GM12878 (cell line): ENCODE measurements around the gene METTL17. TPM values are rescaled to one million over a fixed set of nuclear protein-coding genes. Genes with fewer than 3 reads are reported as not detected.

Experiments
- ATAC-seq: fragments of 200-7000 bp; cut with Tn5 transposase; 3 replicates; pipeline ENCODE4 v1.9.1; 2020; ENCODE audit warnings: mild to moderate bottlenecking, moderate library complexity
- BruUV-seq: library from RNA; stranded (reverse); fragments of 400-500 nt; replicated peaks from 2 replicates; lab custom pipeline; 2021; lab: Mats Ljungman, UMichigan
- CTCF ChIA-PET: fragments of 300-600 bp; sonication (Branson Sonifier 250); formaldehyde crosslinking; extraction: SDS; loops from one replicate; lab custom pipeline; 2021; ENCODE audit warnings: inconsistent platforms; lab: Yijun Ruan, JAX
- POLR2A ChIA-PET: fragments of 350-600 bp; formaldehyde crosslinking; extraction: SDS; loops from one replicate; lab custom pipeline; 2021; ENCODE audit warnings: inconsistent platforms; lab: Charles Lee
- RAD21 ChIA-PET: fragments of 300-600 bp; sonication (Branson Sonifier 250); formaldehyde crosslinking; loops from one replicate; lab custom pipeline; 2023; ENCODE audit warnings: antibody characterized with exemption; ENCODE audit not compliant: unreplicated experiment; lab: Charles Lee
- SMC1A ChIA-PET: fragments of 300-600 bp; sonication (Branson Sonifier 250); formaldehyde crosslinking; loops from one replicate; lab custom pipeline; 2023; ENCODE audit not compliant: unreplicated experiment, uncharacterized antibody; lab: Charles Lee
- DNase-seq: peaks from one replicate; pipeline ENCODE4 v3.0.0-alpha.2; 2011; ENCODE audit warnings: low read depth, low spot score
- FAIRE-seq: peaks from 3 replicates; lab custom pipeline; 2011; peaks lifted over from hg19 to GRCh38; lab: Jason Lieb, UNC
- H2AFZ ChIP-seq: 2 replicates; pipeline ENCODE4 v1.6.0; 2011; ENCODE audit warnings: low read depth, low read length, control low read depth; ENCODE audit not compliant: control insufficient read depth
- H3K27ac ChIP-seq: 2 replicates; pipeline ENCODE4 v1.5.1; 2011; ENCODE audit warnings: control low read depth; ENCODE audit not compliant: control insufficient read depth, insufficient read depth
- H3K27me3 ChIP-seq, 2 experiments: replicated peaks in 1 of 2; 2 replicates each; pipeline versions ENCODE4 v1.6.0 to v1.6.1; 2011; ENCODE audit warnings: low read length in 1 of 2; ENCODE audit not compliant: control insufficient read depth in 2 of 2, insufficient read depth in 2 of 2
- H3K36me3 ChIP-seq, 2 experiments: 2 replicates each; pipeline ENCODE4 v1.5.1; 2011; ENCODE audit warnings: low read length in 1 of 2; ENCODE audit not compliant: control insufficient read depth in 2 of 2, insufficient read depth in 2 of 2
- H3K4me1 ChIP-seq: 2 replicates; pipeline ENCODE4 v1.6.1; 2011; ENCODE audit warnings: mild to moderate bottlenecking, low read length, moderate library complexity, mixed read lengths; ENCODE audit not compliant: control insufficient read depth, insufficient read depth
- H3K4me2 ChIP-seq: 2 replicates; pipeline ENCODE4 v1.6.0; 2011; ENCODE audit warnings: control low read depth; ENCODE audit not compliant: control insufficient read depth, insufficient read depth
- H3K4me3 ChIP-seq: fragments of 200-600 bp; sonication (generic); 2 replicates; pipeline ENCODE4 v1.5.1; 2016
- H3K79me2 ChIP-seq: 2 replicates; pipeline ENCODE4 v1.6.0; 2011; ENCODE audit warnings: low read length; ENCODE audit not compliant: control insufficient read depth, insufficient read depth
- H3K9ac ChIP-seq: 2 replicates; pipeline ENCODE4 v1.8.0; 2011; ENCODE audit warnings: low read length, control low read depth, mixed read lengths; ENCODE audit not compliant: control insufficient read depth, insufficient read depth
- H3K9me3 ChIP-seq: replicated peaks from 3 replicates; pipeline ENCODE4 v1.5.1; 2011; ENCODE audit warnings: mild to moderate bottlenecking, low read length; ENCODE audit not compliant: control insufficient read depth, insufficient read depth
- H4K20me1 ChIP-seq: 2 replicates; pipeline ENCODE4 v1.6.0; 2011; ENCODE audit not compliant: control insufficient read depth, insufficient read depth
- EED ChIP-seq: sonication (generic); IDR thresholded peaks from 2 replicates; pipeline ENCODE4 v1.6.1; 2016; ENCODE audit warnings: antibody characterized with exemption, low read depth
- MEF2A ChIP-seq: IDR thresholded peaks from 2 replicates; pipeline ENCODE4 v1.6.1; 2011; ENCODE audit warnings: low read depth, mild to moderate bottlenecking, low read length, moderate library complexity; ENCODE audit not compliant: insufficient read depth
- MEF2B ChIP-seq: fragments of 450-650 bp; IDR thresholded peaks from 2 replicates; pipeline ENCODE4 v1.6.1; 2018; ENCODE audit warnings: mild to moderate bottlenecking, moderate library complexity; ENCODE audit not compliant: partially characterized antibody, poor library complexity, severe bottlenecking
- NKRF ChIP-seq: fragments of 450-650 bp; conservative IDR thresholded peaks from 2 replicates; pipeline ENCODE4 v1.6.1; 2017; ENCODE audit warnings: mild to moderate bottlenecking, moderate library complexity
- PKNOX1 ChIP-seq: fragments of 450-650 bp; IDR thresholded peaks from 2 replicates; pipeline ENCODE4 v1.6.1; 2016; ENCODE audit warnings: mild to moderate bottlenecking
- SIX5 ChIP-seq: IDR thresholded peaks from 2 replicates; pipeline ENCODE4 v1.6.1; 2011; ENCODE audit warnings: mild to moderate bottlenecking, low read depth, low read length, moderate library complexity; ENCODE audit not compliant: severe bottlenecking
- TBL1XR1 ChIP-seq: IDR thresholded peaks from 2 replicates; pipeline ENCODE4 v1.6.1; 2012; ENCODE audit warnings: low read depth, low read length, improper control_type of control experiment
- TCF12 ChIP-seq: IDR thresholded peaks from 2 replicates; pipeline ENCODE4 v1.6.1; 2011; ENCODE audit warnings: low read depth, mild to moderate bottlenecking, low read length
- ZBTB11 ChIP-seq: fragments of 450-650 bp; formaldehyde crosslinking; IDR thresholded peaks from 2 replicates; pipeline ENCODE4 v1.5.0; 2022; ENCODE audit warnings: mild to moderate bottlenecking, missing genetic modification characterization
- ZZZ3 ChIP-seq: IDR thresholded peaks from 2 replicates; pipeline ENCODE4 v1.6.1; 2011; ENCODE audit warnings: low read depth; ENCODE audit not compliant: control insufficient read depth, insufficient read length
- WGBS: methylation state at CpG from one replicate; pipeline ENCODE4 v1.1.6; 2016; ENCODE audit warnings: low lambda C conversion rate; ENCODE audit not compliant: insufficient replicate concordance, insufficient coverage; ENCODE audit errors: missing lambda C conversion rate; 5-methylcytosine and 5-hydroxymethylcytosine counted together
- in situ Hi-C: fragments of 300-500 bp; cut with MboI; formaldehyde crosslinking; loops from 9 replicates; pipeline ENCODE4 v1.14.3; 2018; ENCODE audit warnings: mixed read lengths
- intact Hi-C: fragments of 100-400 bp; cut with micrococcal nuclease; formaldehyde crosslinking; loops from one replicate; pipeline ENCODE4 v1.14.2; 2022; ENCODE audit not compliant: unreplicated experiment
- polyA plus RNA-seq, 11 experiments: library from polyadenylated mRNA; depleted of rRNA in 4 of 11; unstranded in 6 of 11; stranded (reverse) in 5 of 11; fragments of >200 nt; fragmentation: Nextera tagmentation in 4 of 11; fragmentation: Illumina TruSeq in 1 of 11; extraction: Ambion mirVana in 4 of 11; extraction: Trizol in 1 of 11; gene quantifications; 1 replicate in 1 of 11; 2 replicates in 10 of 11; pipeline versions ENCODE4 v1.2.1 to v1.2.3, GENCODE V29; 2011 to 2016; ENCODE audit warnings: inconsistent platforms in 2 of 11, missing spikeins in 2 of 11, low read depth in 1 of 11
- total RNA-seq, 4 experiments: library from RNA; depleted of rRNA in 3 of 4; stranded (reverse); fragments of >200 nt in 3 of 4; fragmentation: Illumina TruSeq in 1 of 4; extraction: Trizol in 1 of 4; gene quantifications; 2 replicates each; pipeline versions ENCODE4 v1.2.1 to v1.2.3, GENCODE V29; 2013 to 2021

Gene METTL17
- total and polyA plus RNA-seq, 10 of the 15 experiments (the other 5 are each of a cell fraction or from before 2014, with no cell fraction given), result 70.4 to 130 (median 97.5) TPM

- TF ChIP-seq EED, result no peak
- TF ChIP-seq SIX5, result no peak
- no peak for TF ChIP-seq TBL1XR1
- TF ChIP-seq MEF2B, result no peak
- no peak for TF ChIP-seq NKRF
- no peak for TF ChIP-seq PKNOX1
Observed at GRCh38 chr14:21023174-21023573, 33.4 kb downstream of the METTL17 start (continued).

GRCh38 chr14:21023817-21024584 lies 34.2 kb downstream of the METTL17 start:
- Histone ChIP-seq H3K4me3 (no peak overlapping the region; the same call in 1 of the 2 replicates), H3K79me2 (no peaks in the 10 kb centered on the region), H3K27me3 (peaks cover 15 to 19% of the 10 kb centered on the region in 2 experiments), H3K9ac (no peak overlapping the region), H2AFZ (no peak overlapping the region), H3K36me3 (no peaks in the 10 kb centered on the region), H4K20me1 (no peaks in the 10 kb centered on the region), H3K9me3 (no peaks in the 10 kb centered on the region), H3K4me2 (peak overlapping the region; percentile 87; the same call in 1 of the 2 replicates), H3K27ac (no peak overlapping the region), H3K4me1 (peaks cover 4% of the 10 kb centered on the region; the same call in 1 of the 2 replicates)
- DNase-seq (no peak), FAIRE-seq (no peak), ATAC-seq (no peak)
- ChIA-PET SMC1A (interaction anchor here (1.3 kb wide), 1 partner anchor 9 kb away, joined by 4 read pairs; no protein-coding TSS in a partner anchor), POLR2A (no interaction called here), RAD21 (no interaction called here), CTCF (interaction anchor here (1.1 to 1.9 kb wide), 3 partner anchors 17 to 69 kb away, joined by 3 to 6 read pairs (median 3); no protein-coding TSS in a partner anchor)
- no TSS peak for BruUV-seq
- intact Hi-C loops, result no loop called here
- 9% methylated on average over 17 of the region's 17 CpGs for WGBS
- in situ Hi-C loops, result no loop called here
- TF ChIP-seq ZZZ3 (no peak), TCF12 (no peak), MEF2A (no peak), ZBTB11 (no peak)
